ENCODE data around the gene ARPC3. TPM values are rescaled to one million over a fixed set of nuclear protein-coding genes. Genes with fewer than 3 reads are reported as not detected.

The ARPC3 gene
- total RNA-seq, 1 experiment from 2014 or later: 115 TPM

GRCh38 chr12:110475426-110475825 is 25.3 kb upstream of the ARPC3 start:
- CTCF ChIA-PET: no interaction called here
- RAD21 ChIA-PET (ENCODE audit: low non-redundant PET in 1 of 2, low total read pairs in 2 of 2, uncharacterized antibody in 2 of 2, unreplicated experiment in 2 of 2): no interaction called here

GRCh38 chr12:110468214-110469048 is 18.3 kb upstream of the ARPC3 start, which contains the start of the genes FAM216A and GPN3:
FAM216A (plus strand) TSS chr12:110468845; CDS start chr12:110468876, 31 bp downstream.
GPN3 (minus strand) TSS chr12:110468257; CDS start chr12:110468203, 54 bp downstream.
- H3K9ac ChIP-seq (ENCODE audit: low read length): peak within 1 kb of the TSS; percentile 80
- intact Hi-C loops (cut with micrococcal nuclease): loop anchor here (1.0 kb wide), 4 partner anchors 18 to 420 kb away; partner anchors contain the start of gene ARPC3
- RAD21 ChIA-PET (ENCODE audit: low non-redundant PET in 1 of 2, low total read pairs in 2 of 2, uncharacterized antibody in 2 of 2, unreplicated experiment in 2 of 2): interaction anchor here (0.5 to 1.3 kb wide), 4 partner anchors 18 to 420 kb away, joined by 3 to 5 read pairs (median 4); partner anchors contain the start of genes ARPC3 (in 1 of the 2), RAD9B (in 1 of the 2) and VPS29 (in 1 of the 2)
- no peaks in the 10 kb centered on the region for H3K9me2 ChIP-seq (ENCODE audit: insufficient read depth)
- POLR2A ChIA-PET: interaction anchor here (0.6 to 2.1 kb wide), 11 partner anchors 13 to 386 kb away, joined by 3 to 15 read pairs (median 5); partner anchors contain the start of genes ARPC3, RAD9B and VPS29
- H3K9me3 ChIP-seq (ENCODE audit: control insufficient read depth in 1 of 2, insufficient read depth in 1 of 2, low read depth in 1 of 2, low read length in 2 of 2): no peaks in the 10 kb centered on the region
- H3K4me1 ChIP-seq (ENCODE audit: control insufficient read depth in 1 of 2, insufficient read depth in 2 of 2, low read length in 2 of 2): peaks cover 12 to 25% of the 10 kb centered on the region in 2 experiments
- DNase-seq (ENCODE audit: low read depth, low spot score) (peak; percentile 98), ATAC-seq (peak; percentile 84)
- peaks cover 21% of the 10 kb centered on the region for H3K79me2 ChIP-seq (ENCODE audit: insufficient read depth, low read length)
- TSS peak; percentile 75 for BruUV-seq (replicated peaks)
- peak within 1 kb of the TSS; percentile 83 for H3K4me2 ChIP-seq (ENCODE audit: low read length)
- H3K27ac ChIP-seq (ENCODE audit: low read depth, low read length): peak within 1 kb of the TSS; percentile 93
- CTCF ChIA-PET: interaction anchor here (0.6 to 3.1 kb wide), 16 partner anchors 10 to 623 kb away, joined by 3 to 57 read pairs (median 3); partner anchors contain the start of genes ARPC3, RAD9B and VPS29
- H4K20me1 ChIP-seq (ENCODE audit: insufficient read depth): no peaks in the 10 kb centered on the region
- H3K27me3 ChIP-seq (ENCODE audit: insufficient read depth, low read length): no peaks in the 10 kb centered on the region
- no peak within 1 kb of the TSS for H2AFZ ChIP-seq (ENCODE audit: low read depth, low read length, poor library complexity, severe bottlenecking)
- peaks cover 5 to 14% of the 10 kb centered on the region in 2 experiments; a peak in 2 of 4 replicates for H3K36me3 ChIP-seq (ENCODE audit: control insufficient read depth in 1 of 2, insufficient read depth in 2 of 2, low read length in 2 of 2)
- peak within 1 kb of the TSS; percentile 85 to 86 for H3K4me3 ChIP-seq (replicated peaks in 1 of 2; ENCODE audit: low read depth in 1 of 2, low read length in 2 of 2)
- TF ChIP-seq TCF7L2 (IDR thresholded peaks at IDR 0.05; ENCODE audit: borderline replicate concordance, extremely low read depth, insufficient read depth, insufficient read length) (peak; percentile 47), ZBTB33 (IDR thresholded peaks at IDR 0.05; ENCODE audit: extremely low read depth, insufficient replicate concordance, low read length) (peak; percentile 91), SIN3A (IDR thresholded peaks at IDR 0.05; ENCODE audit: low read depth) (peak; percentile 88), EGR1 (IDR thresholded peaks at IDR 0.05; ENCODE audit: low read depth) (0 out of 2 replicates have a peak, but pooled peaks have one; percentile 62), POLR2A (IDR thresholded peaks at IDR 0.05; ENCODE audit: borderline replicate concordance, extremely low read depth, insufficient read depth, insufficient read length) (peak; percentile 96), YY1 (IDR thresholded peaks at IDR 0.05; ENCODE audit: extremely low read depth, insufficient replicate concordance, low read depth, low read length) (peak; percentile 59), MAX (IDR thresholded peaks at IDR 0.05) (peak; percentile 97), ZFX (IDR thresholded peaks at IDR 0.05) (peak; percentile 75; the same call in 1 of the 2 replicates), ELF1 (IDR thresholded peaks at IDR 0.05; ENCODE audit: borderline replicate concordance, low read depth) (no peak; the same call in 1 of the 2 replicates), CBX3 (IDR thresholded peaks at IDR 0.05; ENCODE audit: low read depth) (peak; percentile 64; the same call in 1 of the 2 replicates), SP1 (IDR thresholded peaks at IDR 0.05; ENCODE audit: low read depth) (peak; percentile 96)

More at GRCh38 chr12:110475426-110475825, 25.3 kb upstream of the ARPC3 start:
- H3K36me3 ChIP-seq (ENCODE audit: control insufficient read depth in 1 of 2, insufficient read depth in 2 of 2, low read length in 2 of 2): no peaks in the 10 kb centered on the region
- H3K4me1 ChIP-seq (ENCODE audit: control insufficient read depth in 1 of 2, insufficient read depth in 2 of 2, low read length in 2 of 2): no peaks in the 10 kb centered on the region
- no peak overlapping the region for H3K27ac ChIP-seq (ENCODE audit: low read depth, low read length)
- no peak overlapping the region for H3K4me2 ChIP-seq (ENCODE audit: low read length)
- no peaks in the 10 kb centered on the region for H3K79me2 ChIP-seq (ENCODE audit: insufficient read depth, low read length)
- no peaks in the 10 kb centered on the region for H3K9me2 ChIP-seq (ENCODE audit: insufficient read depth)
- no peak for DNase-seq (ENCODE audit: low read depth, low spot score)
- intact Hi-C loops (cut with micrococcal nuclease): no loop called here
- H2AFZ ChIP-seq (ENCODE audit: low read depth, low read length, poor library complexity, severe bottlenecking): no peak overlapping the region
- H3K9me3 ChIP-seq (ENCODE audit: control insufficient read depth in 1 of 2, insufficient read depth in 1 of 2, low read depth in 1 of 2, low read length in 2 of 2): no peaks in the 10 kb centered on the region
- H3K4me3 ChIP-seq (replicated peaks in 1 of 2; ENCODE audit: low read depth in 1 of 2, low read length in 2 of 2): no peak overlapping the region
- no TSS peak for BruUV-seq (replicated peaks)
- H3K27me3 ChIP-seq (ENCODE audit: insufficient read depth, low read length): no peaks in the 10 kb centered on the region
- POLR2A ChIA-PET: no interaction called here
- TF ChIP-seq MAX (IDR thresholded peaks at IDR 0.05): no peak
- no peak for TF ChIP-seq ZFX (IDR thresholded peaks at IDR 0.05)
- H4K20me1 ChIP-seq (ENCODE audit: insufficient read depth): no peaks in the 10 kb centered on the region
- no peak for ATAC-seq
- H3K9ac ChIP-seq (ENCODE audit: low read length): no peak overlapping the region
